HepG2 (cell line): Measurements from ENCODE around the gene PARN. TPM values are rescaled to one million over a fixed set of nuclear protein-coding genes. Genes with fewer than 3 reads are reported as not detected.

Experiments used
- ATF7-NPFF ChIP-seq: sonication (generic); formaldehyde crosslinking; IDR thresholded peaks from 2 replicates; pipeline ENCODE4 v1.8.1; 2023; ENCODE audit warnings: mild to moderate bottlenecking, low read depth, missing genetic modification reagents, moderate library complexity
- DMAP1 ChIP-seq: IDR thresholded peaks from 2 replicates; pipeline ENCODE4 v1.6.1; 2016
- IRF1 ChIP-seq: sonication (generic); formaldehyde crosslinking; IDR thresholded peaks from 2 replicates; pipeline ENCODE4 v1.4.0; 2020; ENCODE audit warnings: low read depth, mild to moderate bottlenecking, missing genetic modification reagents
- IRF9 ChIP-seq: sonication (generic); formaldehyde crosslinking; IDR thresholded peaks from 2 replicates; pipeline ENCODE4 v1.8.0; 2022; ENCODE audit warnings: missing genetic modification reagents, mild to moderate bottlenecking, borderline replicate concordance
- MTF1 ChIP-seq: sonication (generic); formaldehyde crosslinking; IDR thresholded peaks from 2 replicates; pipeline ENCODE4 v1.5.0; 2020; ENCODE audit warnings: missing genetic modification reagents
- PITX1 ChIP-seq: sonication (generic); formaldehyde crosslinking; IDR thresholded peaks from 2 replicates; pipeline ENCODE4 v1.5.1; 2020; ENCODE audit warnings: mild to moderate bottlenecking, missing genetic modification reagents
- RBM39 ChIP-seq: fragments of 200-400 bp; formaldehyde crosslinking; IDR thresholded peaks from one replicate; pipeline ENCODE4 v1.6.1; 2018; ENCODE audit warnings: antibody characterized with exemption, mild to moderate bottlenecking, low read depth, low read length; ENCODE audit not compliant: poor library complexity, severe bottlenecking
- TCF7 ChIP-seq: sonication (generic); IDR thresholded peaks from 2 replicates; pipeline ENCODE4 v1.6.1; 2016; ENCODE audit warnings: antibody characterized with exemption, low read depth
- ZBTB26 ChIP-seq: IDR thresholded peaks from 2 replicates; pipeline ENCODE4 v1.6.1; 2016; ENCODE audit warnings: missing compliant biosample characterization, missing genetic modification reagents, borderline replicate concordance
- ZBTB7B ChIP-seq: sonication (generic); formaldehyde crosslinking; IDR thresholded peaks from 2 replicates; pipeline ENCODE4 v1.4.0; 2020; ENCODE audit warnings: missing genetic modification reagents
- ZBTB8A ChIP-seq: sonication (generic); formaldehyde crosslinking; IDR thresholded peaks from 2 replicates; pipeline ENCODE4 v1.4.0; 2020; ENCODE audit warnings: mild to moderate bottlenecking, low read depth, missing genetic modification reagents, borderline replicate concordance
- ZNF407 ChIP-seq: sonication (generic); formaldehyde crosslinking; IDR thresholded peaks from one replicate; pipeline ENCODE4 v1.5.1; 2020; ENCODE audit warnings: mild to moderate bottlenecking, missing genetic modification reagents; ENCODE audit errors: not compliant biosample characterization
- ZNF644 ChIP-seq: IDR thresholded peaks from 2 replicates; pipeline ENCODE4 v1.6.1; 2016; ENCODE audit warnings: low read depth
- ZNF777 ChIP-seq: sonication (generic); formaldehyde crosslinking; IDR thresholded peaks from 2 replicates; pipeline ENCODE4 v1.4.0; 2020; ENCODE audit warnings: missing genetic modification reagents
- ZNF878 ChIP-seq: sonication (generic); formaldehyde crosslinking; IDR thresholded peaks from 2 replicates; pipeline ENCODE4 v1.8.1; 2023; ENCODE audit warnings: mild to moderate bottlenecking, missing genetic modification reagents, moderate library complexity
- polyA plus RNA-seq, 8 experiments: library from polyadenylated mRNA; depleted of rRNA in 3 of 8; stranded (reverse) in 7 of 8; unstranded in 1 of 8; fragments of >200 nt; fragmentation: Illumina TruSeq in 4 of 8; extraction: Trizol in 4 of 8; gene quantifications; 2 replicates each; pipeline versions ENCODE4 v1.2.1 to v1.2.3, GENCODE V29; 2011 to 2016; ENCODE audit warnings: low read depth in 4 of 8, missing spikeins in 1 of 8, mixed read lengths in 1 of 8; ENCODE audit not compliant: insufficient read depth in 1 of 8
- total RNA-seq, 5 experiments: library from RNA; depleted of rRNA; stranded (reverse); fragments of >200 nt; fragmentation: Illumina TruSeq; extraction: Trizol; gene quantifications; 2 replicates each; pipeline ENCODE4 v1.2.3, GENCODE V29; 2016; ENCODE audit warnings: low read depth in 1 of 5

The PARN gene
- total and polyA plus RNA-seq, 2 of the 13 experiments (the other 11 are each of a cell fraction or from before 2014, with no cell fraction given), result 13.3 to 47.6 TPM

GRCh38 chr16:14632693-14633569 is 2.9 kb upstream of the PARN start, which contains the start of gene BFAR (continued):
- peak; percentile 55 for TF ChIP-seq ZBTB26
- 0 out of 2 replicates have a peak, but pooled peaks have one; percentile 1 for TF ChIP-seq ZNF878 (CRISPR knock-in tag)
- no peak for TF ChIP-seq IRF1 (CRISPR knock-in tag)
- TF ChIP-seq PITX1 (CRISPR knock-in tag), result peak; percentile 29; the same call in 1 of the 2 replicates
- peak; percentile 92 for TF ChIP-seq RBM39
- peak; percentile 51; the same call in 1 of the 2 replicates for TF ChIP-seq ATF7-NPFF (CRISPR knock-in tag)
- no peak for TF ChIP-seq ZBTB8A (CRISPR knock-in tag)
- peak; percentile 96 for TF ChIP-seq DMAP1 (CRISPR knock-in tag)
- TF ChIP-seq MTF1 (CRISPR knock-in tag), result peak; percentile 49; the same call in 1 of the 2 replicates
- 0 out of 2 replicates have a peak, but pooled peaks have one; percentile 18 for TF ChIP-seq ZNF644
- peak; percentile 79 for TF ChIP-seq ZNF777
- TF ChIP-seq IRF9, result peak; percentile 84
- 0 out of 2 replicates have a peak, but pooled peaks have one; percentile 6 for TF ChIP-seq TCF7
- peak; percentile 92 for TF ChIP-seq ZBTB7B (CRISPR knock-in tag)
- peak; percentile 37 for TF ChIP-seq ZNF407
